Retinal pigment epithelial cell (primary cell): ENCODE measurements around the gene CMIP.

Experiments
- DNase-seq: peaks from one replicate; pipeline ENCODE4 v3.0.0-alpha.2; 2010; ENCODE audit warnings: low read depth
- H3K4me3 ChIP-seq: 2 replicates; pipeline ENCODE4 v1.5.1; 2011; ENCODE audit warnings: mild to moderate bottlenecking, low read length, control low read depth, moderate library complexity
- TF ChIP-seq, protein P1 (sequence below): conservative IDR thresholded peaks from 2 replicates; pipeline ENCODE4 v1.5.1; 2011; ENCODE audit warnings: low read depth, low read length, control low read depth, inconsistent platforms

CMIP gene

DNA sequence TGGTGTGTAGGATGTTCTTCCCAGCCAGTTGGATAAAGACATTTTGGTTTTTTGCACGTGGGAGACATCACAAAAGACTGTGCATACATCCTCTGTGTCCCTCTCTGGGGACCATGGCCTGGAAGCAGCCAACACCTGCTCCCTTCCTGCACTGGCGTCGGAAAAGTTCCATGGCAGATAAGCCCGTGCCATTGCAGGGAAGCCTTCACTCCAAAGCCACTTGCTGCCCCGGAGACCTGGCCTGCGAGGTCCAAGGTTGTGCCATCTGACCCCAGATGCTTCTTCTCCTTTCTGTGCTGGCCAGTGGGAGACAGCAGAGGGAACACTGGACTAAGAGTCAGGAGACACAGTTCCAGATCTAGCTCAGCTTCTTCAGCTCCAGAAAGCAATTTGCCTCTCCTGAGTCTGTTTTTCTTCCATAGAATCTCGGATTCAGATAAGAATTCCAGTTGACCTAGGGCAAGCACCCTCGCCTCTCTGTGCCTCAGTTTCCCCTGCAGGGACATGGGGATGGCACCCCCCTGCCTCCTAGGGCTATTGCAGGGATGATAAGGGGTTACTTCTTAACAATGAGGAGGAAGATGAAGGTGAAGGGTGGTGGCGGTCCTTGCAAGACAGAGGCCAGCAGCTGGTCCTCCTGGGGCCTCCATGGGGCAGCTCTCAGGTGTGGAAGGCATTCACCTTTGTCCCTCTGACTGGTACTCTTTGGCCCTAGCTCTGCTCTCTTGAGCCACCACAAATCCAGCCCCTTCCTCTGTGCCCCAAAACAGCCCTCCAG is 134.2 kb downstream of the CMIP start:
- no peak for DNase-seq
- TF ChIP-seq, protein P1, sequence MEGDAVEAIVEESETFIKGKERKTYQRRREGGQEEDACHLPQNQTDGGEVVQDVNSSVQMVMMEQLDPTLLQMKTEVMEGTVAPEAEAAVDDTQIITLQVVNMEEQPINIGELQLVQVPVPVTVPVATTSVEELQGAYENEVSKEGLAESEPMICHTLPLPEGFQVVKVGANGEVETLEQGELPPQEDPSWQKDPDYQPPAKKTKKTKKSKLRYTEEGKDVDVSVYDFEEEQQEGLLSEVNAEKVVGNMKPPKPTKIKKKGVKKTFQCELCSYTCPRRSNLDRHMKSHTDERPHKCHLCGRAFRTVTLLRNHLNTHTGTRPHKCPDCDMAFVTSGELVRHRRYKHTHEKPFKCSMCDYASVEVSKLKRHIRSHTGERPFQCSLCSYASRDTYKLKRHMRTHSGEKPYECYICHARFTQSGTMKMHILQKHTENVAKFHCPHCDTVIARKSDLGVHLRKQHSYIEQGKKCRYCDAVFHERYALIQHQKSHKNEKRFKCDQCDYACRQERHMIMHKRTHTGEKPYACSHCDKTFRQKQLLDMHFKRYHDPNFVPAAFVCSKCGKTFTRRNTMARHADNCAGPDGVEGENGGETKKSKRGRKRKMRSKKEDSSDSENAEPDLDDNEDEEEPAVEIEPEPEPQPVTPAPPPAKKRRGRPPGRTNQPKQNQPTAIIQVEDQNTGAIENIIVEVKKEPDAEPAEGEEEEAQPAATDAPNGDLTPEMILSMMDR = no peak
- H3K4me3 ChIP-seq = no peak overlapping the region

DNA sequence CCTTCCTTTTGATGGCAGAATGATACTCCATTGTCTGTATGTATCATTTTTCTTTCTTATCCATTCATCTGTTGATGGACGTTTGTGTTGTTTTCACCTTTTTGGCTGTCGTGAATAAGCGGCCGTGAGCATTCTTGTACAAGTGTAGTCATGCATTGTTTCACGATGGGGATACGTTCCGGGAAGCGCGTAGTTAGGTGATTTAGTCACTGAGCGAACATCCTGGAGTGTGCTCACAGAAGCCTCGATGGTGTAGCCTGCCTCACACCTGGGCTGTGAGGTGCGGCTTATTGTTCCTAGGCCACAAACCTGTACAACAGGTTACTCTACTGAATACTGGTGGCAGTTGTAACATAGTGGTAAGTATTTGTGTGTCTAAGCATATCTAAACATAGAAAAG is 136.5 kb downstream of the CMIP start:
- TF ChIP-seq, protein P1 = no peak
- no peak for DNase-seq
- no peak overlapping the region for H3K4me3 ChIP-seq

DNA sequence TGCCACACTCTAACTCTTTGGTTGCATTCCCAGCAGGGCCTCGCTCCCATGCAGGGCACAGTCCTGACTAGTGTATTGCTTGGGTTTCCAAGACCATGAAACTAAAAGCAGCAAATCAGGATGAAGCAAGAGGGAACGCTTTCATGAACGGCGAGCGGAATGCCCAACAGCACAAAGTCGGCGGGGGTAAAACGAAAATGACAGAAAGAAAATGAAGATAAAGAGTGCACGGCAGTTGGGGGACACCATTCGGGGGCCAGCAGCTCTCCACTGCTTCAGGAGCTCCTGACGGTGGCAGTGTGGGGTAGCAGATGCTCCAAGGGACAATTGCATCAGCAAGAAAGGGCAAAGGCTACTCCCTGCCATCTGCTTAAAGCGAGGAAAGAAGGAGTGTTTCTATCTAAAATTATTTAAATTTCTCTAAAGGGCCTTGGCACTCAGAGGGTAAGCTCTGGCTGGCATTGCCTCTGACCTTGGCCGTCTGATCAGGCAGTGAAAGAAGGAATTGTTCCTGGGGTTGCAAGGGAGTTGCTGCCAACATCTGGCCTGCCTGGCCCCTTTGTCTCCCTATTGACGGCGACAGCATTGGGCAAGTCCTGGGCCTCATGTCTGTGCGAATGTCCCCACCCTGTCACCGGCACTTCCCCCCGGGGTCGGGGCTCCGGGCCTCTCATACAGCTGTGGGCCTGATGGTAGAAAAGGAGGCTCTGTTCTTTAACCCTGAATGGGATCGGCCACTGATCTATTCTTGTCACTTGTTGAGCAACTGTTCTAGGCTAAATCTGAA is 138.2 kb downstream of the CMIP start:
- H3K4me3 ChIP-seq = no peak overlapping the region
- TF ChIP-seq, protein P1 = peak; percentile 8

DNA sequence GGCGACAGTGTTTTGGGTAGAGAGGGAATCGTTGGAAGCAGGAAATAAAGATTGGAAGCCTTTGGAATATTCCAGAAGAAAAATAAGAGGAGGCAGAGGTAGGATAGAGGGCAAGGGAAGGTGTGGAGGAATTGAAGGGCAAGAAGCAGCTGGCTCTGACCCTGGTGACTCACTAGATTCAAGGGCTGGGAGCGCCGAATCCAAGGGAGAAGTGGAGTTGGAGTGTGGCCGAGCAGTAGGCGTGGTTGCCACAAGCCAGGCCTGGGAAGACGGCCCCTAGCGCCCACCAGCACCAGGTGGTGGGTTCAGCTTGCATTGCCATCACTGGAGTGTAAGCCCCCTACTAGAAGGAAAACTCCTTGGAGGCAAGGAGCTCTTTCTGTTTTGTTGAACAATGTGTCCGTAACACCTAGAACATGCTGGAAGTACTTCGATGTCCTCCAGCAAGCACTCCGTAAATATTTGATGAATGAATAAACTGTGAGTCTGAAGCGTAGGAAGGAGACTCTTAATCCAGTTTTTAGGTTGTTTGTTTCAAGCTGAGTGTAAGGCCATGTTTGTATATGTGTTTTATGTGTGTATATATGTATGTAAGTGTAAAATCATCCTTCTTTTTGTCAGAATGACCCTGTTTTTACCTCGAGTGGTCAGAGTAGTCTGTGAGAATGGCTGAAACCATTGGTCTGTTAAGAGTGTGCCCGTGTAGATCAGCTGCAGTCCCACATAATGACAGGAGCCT is 139.5 kb downstream of the CMIP start:
- TF ChIP-seq, protein P1 = no peak
- no peak overlapping the region for H3K4me3 ChIP-seq
- DNase-seq = no peak

More for the DNA sequence above, 138.2 kb downstream of the CMIP start:
- DNase-seq = no peak

DNA sequence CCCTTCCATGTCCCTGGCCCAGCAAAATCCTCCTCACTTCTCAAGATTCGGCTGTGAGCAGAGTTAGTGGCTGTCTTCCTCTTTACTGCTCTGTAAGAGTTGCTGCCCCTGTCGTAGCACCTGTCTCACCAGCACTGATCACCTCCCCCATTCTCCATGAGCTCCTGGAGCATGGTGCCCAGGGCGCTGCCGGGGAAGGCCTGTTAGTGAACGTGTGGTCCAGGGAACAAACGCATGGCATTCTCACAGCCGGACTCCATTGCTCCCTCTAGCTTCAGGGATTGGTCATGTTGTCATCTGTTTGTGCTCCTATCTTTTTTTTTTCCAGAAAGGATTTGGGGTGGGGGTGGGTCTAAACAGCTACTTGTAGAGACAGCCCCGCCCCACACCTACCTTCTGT is 141.2 kb downstream of the CMIP start:
- no peak for DNase-seq
- TF ChIP-seq, protein P1 = peak; percentile 60
- H3K4me3 ChIP-seq = no peak overlapping the region

DNA sequence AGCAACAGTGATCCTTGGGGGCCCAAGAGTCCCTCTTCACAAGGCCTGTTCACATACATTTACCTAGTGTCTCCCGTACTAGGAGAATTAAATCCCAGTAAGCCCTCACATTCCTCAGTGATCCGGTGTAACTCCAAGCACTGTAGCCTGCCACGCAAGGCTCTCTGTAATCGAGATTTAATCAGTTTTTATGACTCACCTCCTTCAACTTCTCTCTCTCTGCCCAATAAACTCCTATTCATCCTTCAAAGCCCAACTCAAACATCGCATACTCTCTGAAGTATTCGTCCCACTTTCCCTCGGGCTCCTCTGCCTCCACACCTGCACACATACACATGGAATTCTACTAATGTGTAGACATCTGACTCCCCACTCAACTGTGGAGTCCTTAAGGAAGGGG is 141.8 kb downstream of the CMIP start:
- DNase-seq = no peak
- TF ChIP-seq, protein P1 = no peak
- no peak overlapping the region for H3K4me3 ChIP-seq
